ENCODE data around the gene RBL2.

RBL2 gene

DNA sequence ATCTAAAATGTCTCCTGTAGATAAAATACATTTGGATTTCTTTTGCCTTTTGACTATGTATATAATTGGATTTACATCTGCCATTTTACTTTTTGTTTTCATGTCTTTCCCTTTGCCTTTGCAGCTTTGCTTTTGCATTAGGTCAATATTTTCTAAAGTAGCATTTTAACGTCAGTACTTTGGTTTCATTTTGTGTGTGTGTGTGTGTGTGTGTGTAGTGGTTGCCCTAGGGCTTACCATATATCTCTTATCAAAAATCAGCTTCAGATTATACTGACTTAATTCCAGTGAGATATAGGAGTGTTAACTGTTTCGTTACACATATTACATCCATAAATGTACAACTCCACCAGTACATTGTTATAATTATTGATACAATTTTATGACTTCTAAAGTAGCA lies 42.6 kb downstream of the RBL2 start:
- no peak for TF ChIP-seq CTCF (IDR thresholded peaks at IDR 0.05; ENCODE audit: borderline replicate concordance, control extremely low read depth, extremely low read depth, insufficient read depth, missing control alignments)
- DNase-seq (ENCODE audit: low spot score) = no peak
- in situ Hi-C loops (cut with MboI; ENCODE audit: low sequenced_read_pairs, unreplicated experiment) = no loop called here

GRCh38 chr16:53478965-53479364 lies 44.7 kb downstream of the RBL2 start:
- no peak for DNase-seq (ENCODE audit: low spot score)
- in situ Hi-C loops (cut with MboI; ENCODE audit: low sequenced_read_pairs, unreplicated experiment) = no loop called here
- TF ChIP-seq CTCF (IDR thresholded peaks at IDR 0.05; ENCODE audit: borderline replicate concordance, control extremely low read depth, extremely low read depth, insufficient read depth, missing control alignments) = no peak

DNA sequence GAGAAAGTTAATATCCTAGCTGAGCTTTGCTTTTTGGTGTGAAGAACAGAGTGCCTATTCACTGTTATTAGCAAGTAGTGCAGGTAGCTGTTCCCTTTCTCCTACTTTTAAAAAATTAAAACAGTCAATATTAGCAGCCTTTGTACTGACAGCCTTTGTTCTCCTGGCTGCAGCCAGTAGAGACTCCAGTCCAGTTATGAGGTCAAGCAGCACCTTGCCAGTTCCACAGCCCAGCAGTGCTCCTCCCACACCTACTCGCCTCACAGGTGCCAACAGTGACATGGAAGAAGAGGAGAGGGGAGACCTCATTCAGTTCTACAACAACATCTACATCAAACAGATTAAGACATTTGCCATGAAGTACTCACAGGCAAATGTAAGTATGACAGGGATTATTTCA lies 46.1 kb downstream of the RBL2 start:
- no peak for DNase-seq (ENCODE audit: low spot score)
- TF ChIP-seq CTCF (IDR thresholded peaks at IDR 0.05; ENCODE audit: borderline replicate concordance, control extremely low read depth, extremely low read depth, insufficient read depth, missing control alignments) = no peak
- in situ Hi-C loops (cut with MboI; ENCODE audit: low sequenced_read_pairs, unreplicated experiment) = no loop called here

DNA sequence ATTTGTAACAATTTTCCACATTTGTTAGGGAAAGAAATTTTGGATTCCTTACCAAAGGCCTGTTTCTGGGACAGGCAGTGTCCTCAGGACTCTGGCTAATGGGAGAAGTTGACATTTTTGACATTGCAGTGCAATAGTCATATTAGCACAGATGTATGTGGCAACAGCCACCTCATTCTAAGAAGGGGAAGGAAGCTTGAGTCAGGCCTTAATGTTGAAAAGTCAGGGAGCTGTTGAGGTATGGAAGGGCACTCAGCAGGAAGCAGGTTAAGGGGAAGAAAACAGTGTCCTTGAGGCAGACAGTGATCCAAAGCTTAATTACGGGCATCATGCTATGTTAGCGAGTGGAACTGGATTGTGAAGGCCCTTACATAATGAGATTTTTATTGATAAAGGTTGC lies 47.9 kb downstream of the RBL2 start:
- DNase-seq (ENCODE audit: low spot score) = no peak
- TF ChIP-seq CTCF (IDR thresholded peaks at IDR 0.05; ENCODE audit: borderline replicate concordance, control extremely low read depth, extremely low read depth, insufficient read depth, missing control alignments) = no peak
- in situ Hi-C loops (cut with MboI; ENCODE audit: low sequenced_read_pairs, unreplicated experiment) = no loop called here

- DNase-seq (ENCODE audit: low spot score) = no peak
- no peak for TF ChIP-seq CTCF (IDR thresholded peaks at IDR 0.05; ENCODE audit: borderline replicate concordance, control extremely low read depth, extremely low read depth, insufficient read depth, missing control alignments)
- in situ Hi-C loops (cut with MboI; ENCODE audit: low sequenced_read_pairs, unreplicated experiment) = no loop called here
Measured at GRCh38 chr16:53484542-53484941, 50.3 kb downstream of the RBL2 start.

- in situ Hi-C loops (cut with MboI; ENCODE audit: low sequenced_read_pairs, unreplicated experiment) = no loop called here
- TF ChIP-seq CTCF (IDR thresholded peaks at IDR 0.05; ENCODE audit: borderline replicate concordance, control extremely low read depth, extremely low read depth, insufficient read depth, missing control alignments) = no peak
- DNase-seq (ENCODE audit: low spot score) = no peak
Measured at GRCh38 chr16:53486230-53486629, 52.0 kb downstream of the RBL2 start.

DNA sequence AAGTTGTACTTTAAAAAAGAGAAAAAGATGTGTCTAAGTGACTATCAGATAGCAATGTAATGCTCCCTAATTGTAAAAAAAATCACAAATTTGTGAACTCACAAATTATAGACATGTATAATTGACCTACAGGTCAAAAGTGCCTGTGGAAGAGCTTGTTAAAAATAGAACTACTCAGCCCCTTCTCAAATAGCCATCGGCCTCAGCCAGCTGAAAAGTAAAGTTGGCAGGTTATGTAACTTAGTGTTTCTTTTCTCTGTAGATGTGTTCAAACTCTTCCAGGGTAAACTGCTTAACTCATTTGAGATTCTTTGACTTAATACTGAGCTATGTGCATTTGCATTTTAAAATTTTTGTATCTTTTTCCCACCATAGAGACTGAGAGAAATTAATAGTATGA lies 55.5 kb downstream of the RBL2 start:
- TF ChIP-seq CTCF (IDR thresholded peaks at IDR 0.05; ENCODE audit: borderline replicate concordance, control extremely low read depth, extremely low read depth, insufficient read depth, missing control alignments) = no peak
- in situ Hi-C loops (cut with MboI; ENCODE audit: low sequenced_read_pairs, unreplicated experiment) = no loop called here
- no peak for DNase-seq (ENCODE audit: low spot score)

Measured in GM13976 (cell line).